H1 (cell line): Measurements from ENCODE around the gene ZNF764.

Experiments
- ASH2L ChIP-seq: fragments of 200-600, 300-600 bp; sonication (generic); IDR thresholded peaks from one replicate; pipeline ENCODE4 v1.7.1; 2017; ENCODE audit warnings: low read length
- EP300 ChIP-seq, 2 experiments: IDR thresholded peaks; 1 replicate in 1 of 2; 2 replicates in 1 of 2; pipeline ENCODE4 v1.6.1; 2011 to 2012; ENCODE audit warnings: low read depth in 2 of 2, low read length in 2 of 2, mild to moderate bottlenecking in 2 of 2, borderline replicate concordance in 1 of 2, inconsistent platforms in 1 of 2, moderate library complexity in 1 of 2
- EZH2 ChIP-seq: fragments of 200-600 bp; sonication (generic); IDR thresholded peaks from 2 replicates; pipeline ENCODE4 v1.7.1; 2012; ENCODE audit warnings: low read depth, mild to moderate bottlenecking, moderate library complexity, low read length, inconsistent platforms; ENCODE audit not compliant: severe bottlenecking
- HDAC2 ChIP-seq, 2 experiments: fragments of 300-600 bp in 1 of 2; sonication (generic) in 1 of 2; IDR thresholded peaks; 2 replicates each; pipeline ENCODE4 v1.6.1; 2011 to 2012; ENCODE audit warnings: low read depth in 2 of 2, low read length in 2 of 2, mild to moderate bottlenecking in 2 of 2, moderate library complexity in 2 of 2, borderline replicate concordance in 1 of 2, inconsistent platforms in 1 of 2
- NRF1 ChIP-seq: IDR thresholded peaks from 2 replicates; pipeline ENCODE4 v1.6.1; 2011; ENCODE audit warnings: mild to moderate bottlenecking, low read depth, low read length, improper control_type of control experiment
- POLR2A ChIP-seq, 2 experiments: IDR thresholded peaks; 1 replicate in 1 of 2; 2 replicates in 1 of 2; pipeline ENCODE4 v1.6.1; 2011; ENCODE audit warnings: low read depth in 2 of 2, low read length in 2 of 2, mild to moderate bottlenecking in 2 of 2; ENCODE audit errors: control extremely low read depth in 1 of 2
- POLR2AphosphoS5 ChIP-seq: IDR thresholded peaks from 2 replicates; pipeline ENCODE4 v1.6.1; 2011; ENCODE audit warnings: low read depth, low read length
- RAD21 ChIP-seq, 2 experiments: IDR thresholded peaks in 1 of 2; conservative IDR thresholded peaks in 1 of 2; 2 replicates each; pipeline ENCODE4 v1.6.1; 2011; ENCODE audit warnings: low read depth in 2 of 2, low read length in 2 of 2, improper control_type of control experiment in 1 of 2, inconsistent platforms in 1 of 2, mild to moderate bottlenecking in 1 of 2, moderate library complexity in 1 of 2
- TF ChIP-seq, protein P1 (sequence below), 3 experiments: IDR thresholded peaks; 1 replicate in 2 of 3; 2 replicates in 1 of 3; pipeline versions ENCODE4 v1.5.1 to v1.6.1; 2011; ENCODE audit warnings: low read length in 3 of 3, mild to moderate bottlenecking in 3 of 3, inconsistent platforms in 2 of 3, low read depth in 1 of 3, moderate library complexity in 1 of 3; ENCODE audit not compliant: insufficient read depth in 1 of 3; ENCODE audit errors: control extremely low read depth in 1 of 3

DNA sequence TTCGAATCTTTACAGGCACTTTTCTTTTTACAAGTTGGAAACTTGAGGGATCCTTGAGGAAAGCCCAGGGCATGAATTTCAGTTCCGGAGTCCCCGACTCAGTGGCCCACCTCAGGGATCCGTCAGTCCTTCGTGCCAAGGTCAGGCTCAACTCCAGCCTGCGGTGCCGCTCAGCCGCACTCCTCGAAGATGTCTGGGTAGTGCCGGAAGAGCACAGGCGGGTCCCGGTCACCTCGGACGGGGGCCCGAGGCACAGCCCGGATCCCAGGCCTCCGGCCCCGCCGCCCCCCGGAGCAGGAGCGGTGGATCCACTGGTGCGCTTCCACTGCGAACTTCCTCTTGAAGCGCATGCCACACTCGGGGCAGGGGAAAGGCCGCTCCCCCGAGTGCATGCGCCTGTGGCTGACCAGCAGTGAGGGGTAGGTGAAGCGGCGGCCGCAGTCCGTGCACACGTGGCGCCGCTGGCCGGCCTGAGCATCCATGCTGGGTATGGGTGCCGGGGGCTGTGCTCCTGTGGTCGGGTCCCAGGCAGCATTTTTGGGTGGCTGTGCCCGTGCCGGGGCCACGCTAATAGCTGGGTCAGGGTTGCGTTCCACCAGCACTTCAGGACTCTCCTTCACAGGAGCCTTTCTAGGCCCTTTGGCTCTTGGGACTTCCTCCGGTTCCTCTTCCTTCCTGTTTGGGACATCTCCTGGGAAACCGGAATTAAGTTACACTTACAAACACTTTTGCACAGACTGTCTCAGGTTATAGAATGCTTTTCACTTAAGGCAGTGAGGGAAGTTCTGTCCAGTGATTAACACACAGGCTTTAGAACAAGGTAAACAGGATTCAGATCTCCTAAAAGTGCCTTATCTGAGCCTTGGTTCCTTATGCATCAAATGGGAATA lies 11.8 kb upstream of the ZNF764 start:
- TF ChIP-seq POLR2AphosphoS5 (no peak), EP300 (IDR thresholded peaks at IDR 0.05; ENCODE audit: borderline replicate concordance in 1 of 2, low read depth in 2 of 2, low read length in 2 of 2) (no peak), ASH2L (no peak), RAD21 (IDR thresholded peaks at IDR 0.05 in 1 of 2, conservative IDR thresholded peaks at IDR 0.05 in 1 of 2; ENCODE audit: low read depth in 2 of 2, low read length in 2 of 2) (no peak), POLR2A (IDR thresholded peaks at IDR 0.05; ENCODE audit: control extremely low read depth in 1 of 2, low read depth in 2 of 2, low read length in 2 of 2) (no peak), NRF1 (no peak), EZH2 (no peak), HDAC2 (IDR thresholded peaks at IDR 0.05; ENCODE audit: borderline replicate concordance in 1 of 2, low read depth in 2 of 2, low read length in 2 of 2) (no peak)
- TF ChIP-seq, protein P1, sequence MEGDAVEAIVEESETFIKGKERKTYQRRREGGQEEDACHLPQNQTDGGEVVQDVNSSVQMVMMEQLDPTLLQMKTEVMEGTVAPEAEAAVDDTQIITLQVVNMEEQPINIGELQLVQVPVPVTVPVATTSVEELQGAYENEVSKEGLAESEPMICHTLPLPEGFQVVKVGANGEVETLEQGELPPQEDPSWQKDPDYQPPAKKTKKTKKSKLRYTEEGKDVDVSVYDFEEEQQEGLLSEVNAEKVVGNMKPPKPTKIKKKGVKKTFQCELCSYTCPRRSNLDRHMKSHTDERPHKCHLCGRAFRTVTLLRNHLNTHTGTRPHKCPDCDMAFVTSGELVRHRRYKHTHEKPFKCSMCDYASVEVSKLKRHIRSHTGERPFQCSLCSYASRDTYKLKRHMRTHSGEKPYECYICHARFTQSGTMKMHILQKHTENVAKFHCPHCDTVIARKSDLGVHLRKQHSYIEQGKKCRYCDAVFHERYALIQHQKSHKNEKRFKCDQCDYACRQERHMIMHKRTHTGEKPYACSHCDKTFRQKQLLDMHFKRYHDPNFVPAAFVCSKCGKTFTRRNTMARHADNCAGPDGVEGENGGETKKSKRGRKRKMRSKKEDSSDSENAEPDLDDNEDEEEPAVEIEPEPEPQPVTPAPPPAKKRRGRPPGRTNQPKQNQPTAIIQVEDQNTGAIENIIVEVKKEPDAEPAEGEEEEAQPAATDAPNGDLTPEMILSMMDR (IDR thresholded peaks at IDR 0.05; ENCODE audit: control extremely low read depth in 1 of 3, insufficient read depth in 1 of 3, low read depth in 1 of 3, low read length in 3 of 3) = no peak
